Ammon's horn (tissue), 1 donor: ENCODE results near the gene FAM170A.

Source experiments
- DNase-seq: peaks from one replicate; pipeline ENCODE4 v3.0.0-alpha.2; 2016; ENCODE audit warnings: low spot score

The FAM170A gene, protein sequence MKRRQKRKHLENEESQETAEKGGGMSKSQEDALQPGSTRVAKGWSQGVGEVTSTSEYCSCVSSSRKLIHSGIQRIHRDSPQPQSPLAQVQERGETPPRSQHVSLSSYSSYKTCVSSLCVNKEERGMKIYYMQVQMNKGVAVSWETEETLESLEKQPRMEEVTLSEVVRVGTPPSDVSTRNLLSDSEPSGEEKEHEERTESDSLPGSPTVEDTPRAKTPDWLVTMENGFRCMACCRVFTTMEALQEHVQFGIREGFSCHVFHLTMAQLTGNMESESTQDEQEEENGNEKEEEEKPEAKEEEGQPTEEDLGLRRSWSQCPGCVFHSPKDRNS

DNA sequence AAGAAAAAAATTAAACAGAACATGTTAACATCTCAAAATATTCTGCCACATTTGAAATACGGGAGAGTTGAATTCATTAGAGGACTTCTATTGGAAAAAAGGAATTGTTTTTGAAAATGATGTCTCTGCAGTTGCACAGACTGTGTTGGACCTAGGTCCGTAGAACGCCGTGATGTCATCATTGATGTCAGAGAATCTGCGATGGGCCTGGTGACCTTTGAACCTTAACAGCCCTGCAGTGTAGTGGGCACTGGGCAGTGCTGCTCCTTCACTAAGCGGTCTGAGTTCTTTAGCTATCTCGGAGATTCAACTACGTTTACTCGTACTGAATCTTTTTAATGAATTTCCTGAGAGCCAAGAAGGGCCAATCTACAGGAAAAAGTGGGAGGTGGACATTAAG lies at the start of gene FAM170A:
Gene FAM170A, plus strand, starts transcription at position 220 of the 400 bp plus-strand sequence. CDS start 211 bp downstream, outside the sequence.
- no peak for DNase-seq

- DNase-seq, result no peak
These were observed 46.4 kb upstream of the FAM170A start for GRCh38 chr5:119582987-119583386.

DNA sequence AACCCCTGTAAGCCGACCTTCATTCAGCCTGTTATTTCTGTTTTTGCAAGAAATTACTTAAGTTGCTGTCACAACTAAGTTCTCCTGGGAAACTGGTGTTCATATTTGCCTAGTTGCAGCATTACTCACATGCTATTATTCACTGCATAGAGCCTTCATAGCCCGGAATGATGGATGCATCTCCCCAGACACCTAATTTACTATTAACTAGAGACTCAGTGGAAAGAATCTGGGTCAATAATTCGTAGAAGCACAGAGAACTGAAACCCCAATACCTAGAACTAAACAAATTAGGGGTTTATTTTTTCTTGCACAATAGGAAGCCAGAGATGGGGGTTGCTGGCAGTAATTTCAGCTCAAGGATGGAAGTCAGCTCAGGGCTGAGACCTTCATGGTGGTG lies 45.7 kb upstream of the FAM170A start:
- DNase-seq, result no peak

DNA sequence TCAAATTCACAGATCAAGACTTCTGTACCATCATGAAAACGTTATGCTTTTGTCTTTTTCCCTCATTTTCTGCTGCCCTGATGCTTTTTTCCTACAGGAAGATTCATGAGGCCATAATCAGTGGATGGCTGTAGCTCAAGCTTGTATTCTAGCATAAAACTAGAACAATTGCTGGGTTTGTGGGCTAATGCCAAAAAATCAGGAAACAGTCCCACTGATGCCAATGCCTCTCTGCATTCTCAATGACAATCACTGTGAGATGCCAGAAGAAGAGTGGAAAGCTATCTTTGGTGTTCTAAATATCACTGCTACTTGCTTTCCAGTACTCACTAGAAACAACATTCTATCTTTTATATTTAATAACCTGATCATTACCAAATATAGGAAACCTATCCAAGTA lies 33.3 kb upstream of the FAM170A start:
- DNase-seq, result peak; percentile 71

GRCh38 chr5:119597728-119598298 lies 31.5 kb upstream of the FAM170A start:
- no peak for DNase-seq

DNA sequence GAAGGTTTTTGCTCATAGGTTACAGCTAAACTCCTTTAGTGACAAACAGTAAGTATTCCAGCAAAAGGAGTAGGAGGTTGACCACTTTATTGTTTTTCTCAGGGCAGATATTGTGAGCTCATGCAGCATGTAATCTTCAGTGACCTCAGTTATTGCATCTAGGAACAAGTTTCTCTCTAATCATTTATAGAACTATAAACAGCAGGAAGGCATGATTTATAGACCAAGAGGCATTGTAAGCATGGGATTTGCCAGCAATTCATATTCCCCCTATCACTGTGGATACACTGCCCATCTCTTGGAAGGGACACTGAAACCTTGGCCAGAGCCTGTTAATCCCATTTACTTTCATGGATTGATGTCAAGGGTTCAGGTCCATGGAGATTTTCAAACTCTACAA lies 15.4 kb upstream of the FAM170A start:
- DNase-seq, result no peak

GRCh38 chr5:119614838-119615237 lies 14.5 kb upstream of the FAM170A start:
- no peak for DNase-seq

DNA sequence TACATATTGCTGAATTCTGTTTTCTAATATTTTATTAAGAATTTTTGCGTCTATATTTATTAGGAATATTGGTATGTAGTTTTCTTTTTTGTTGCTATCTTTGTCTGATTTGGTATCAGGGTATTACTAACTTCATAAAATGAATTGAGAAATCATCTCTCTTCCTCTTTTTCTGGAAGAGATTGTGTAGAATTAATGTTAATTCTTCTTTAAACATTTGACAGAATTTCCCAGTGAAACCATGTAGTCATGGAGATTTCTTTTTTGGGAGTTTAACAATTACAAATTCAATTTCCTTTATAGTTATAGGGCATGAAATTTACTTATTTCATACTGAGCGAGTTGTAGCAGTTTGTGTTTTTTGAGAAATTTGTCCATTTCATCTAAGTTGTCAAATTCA lies 3.3 kb upstream of the FAM170A start:
- DNase-seq, result no peak

DNA sequence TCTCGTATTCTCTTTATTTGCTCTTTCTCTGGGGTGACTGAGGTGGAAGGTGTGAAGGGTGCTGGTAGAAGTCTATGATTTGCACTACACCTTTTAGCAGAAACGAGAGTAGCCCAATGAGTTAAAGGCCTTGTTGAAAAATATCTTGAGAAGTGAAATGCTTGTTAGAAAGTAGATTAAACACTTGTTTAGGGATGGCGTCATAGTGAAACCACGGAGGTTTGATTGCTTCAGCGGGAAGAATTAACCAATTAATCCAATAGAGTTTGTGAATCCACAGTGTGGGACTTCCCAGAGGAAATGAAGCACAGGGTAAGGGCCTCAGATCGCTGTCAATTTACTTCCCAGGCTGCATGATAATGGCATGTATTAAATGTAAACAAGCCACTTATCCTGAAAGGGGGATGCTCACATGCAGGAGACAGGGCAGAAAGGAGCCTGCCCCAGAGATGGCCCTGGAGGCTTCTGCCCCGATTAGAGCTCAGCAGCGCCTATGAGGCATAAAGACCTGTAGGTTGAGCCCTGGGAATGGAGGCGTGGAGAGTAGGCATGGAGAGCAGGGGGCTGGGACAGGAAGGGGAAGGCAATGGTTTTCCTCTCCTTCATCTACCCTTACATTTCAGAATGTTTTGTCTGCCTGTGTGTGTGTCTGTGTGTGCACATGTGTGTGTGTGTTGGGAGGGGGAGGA lies 1.5 kb downstream of the FAM170A start:
- no peak for DNase-seq

DNA sequence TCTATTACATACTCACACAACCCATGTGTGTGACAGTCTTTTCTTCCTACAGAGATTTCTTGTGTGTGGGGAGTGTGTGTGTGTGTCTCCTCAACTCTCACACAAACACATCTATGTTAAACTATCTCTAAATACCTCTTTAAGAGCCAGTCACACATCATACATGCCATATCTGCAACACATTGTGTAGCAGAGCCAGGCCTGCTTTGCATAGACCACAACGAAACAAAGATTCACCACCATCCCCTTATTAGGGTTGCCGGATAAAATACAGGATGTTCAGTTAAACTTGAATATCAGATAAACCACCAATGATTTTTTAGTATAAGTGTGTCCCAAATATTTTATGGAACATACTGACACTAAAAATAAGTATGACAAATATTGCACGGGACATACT lies 2.3 kb downstream of the FAM170A start:
- DNase-seq, result no peak

GRCh38 chr5:119651486-119651885 lies 22.1 kb downstream of the FAM170A start:
- no peak for DNase-seq

GRCh38 chr5:119655061-119655460 lies 25.7 kb downstream of the FAM170A start:
- no peak for DNase-seq

GRCh38 chr5:119656023-119656422 lies 26.7 kb downstream of the FAM170A start:
- DNase-seq, result no peak

DNA sequence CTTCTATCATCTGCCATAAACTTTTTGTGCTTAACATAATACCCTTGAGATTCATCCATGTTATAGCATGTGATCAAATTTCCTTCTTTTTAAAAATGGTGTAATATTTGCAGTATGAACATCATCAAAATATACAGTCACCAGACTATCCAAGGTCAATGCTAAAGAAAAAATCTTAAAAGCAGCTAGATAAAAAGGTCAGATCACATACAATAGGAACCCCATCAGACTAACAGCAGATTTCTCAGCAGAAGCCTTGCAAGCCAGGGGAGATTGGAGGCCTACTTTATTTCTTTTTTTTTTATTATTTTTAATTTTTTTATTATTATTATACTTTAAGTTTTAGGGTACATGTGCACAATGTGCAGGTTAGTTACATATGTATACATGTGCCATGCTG lies 37.2 kb downstream of the FAM170A start:
- no peak for DNase-seq

GRCh38 chr5:119678351-119679028 lies 49.1 kb downstream of the FAM170A start:
- no peak for DNase-seq

DNA sequence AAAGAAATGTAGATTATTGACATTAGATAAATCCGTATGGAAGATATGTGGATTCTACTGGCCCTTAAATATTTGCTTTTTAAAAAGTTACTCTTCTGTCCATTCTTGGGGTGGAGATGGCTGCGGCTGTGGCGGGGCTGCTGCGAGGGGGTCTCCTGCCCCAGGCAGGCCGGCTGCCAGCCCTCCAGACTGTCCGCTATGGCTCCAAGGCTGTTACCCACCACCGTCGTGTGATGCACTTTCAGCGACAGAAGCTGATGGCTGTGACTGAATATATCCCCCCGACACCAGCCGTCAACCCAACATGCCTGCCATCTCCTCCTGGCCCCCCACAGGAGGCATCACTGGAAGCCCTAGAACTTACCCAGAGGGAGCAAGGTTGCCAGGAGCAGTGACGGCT lies 50.7 kb downstream of the FAM170A start:
- DNase-seq, result no peak

DNA sequence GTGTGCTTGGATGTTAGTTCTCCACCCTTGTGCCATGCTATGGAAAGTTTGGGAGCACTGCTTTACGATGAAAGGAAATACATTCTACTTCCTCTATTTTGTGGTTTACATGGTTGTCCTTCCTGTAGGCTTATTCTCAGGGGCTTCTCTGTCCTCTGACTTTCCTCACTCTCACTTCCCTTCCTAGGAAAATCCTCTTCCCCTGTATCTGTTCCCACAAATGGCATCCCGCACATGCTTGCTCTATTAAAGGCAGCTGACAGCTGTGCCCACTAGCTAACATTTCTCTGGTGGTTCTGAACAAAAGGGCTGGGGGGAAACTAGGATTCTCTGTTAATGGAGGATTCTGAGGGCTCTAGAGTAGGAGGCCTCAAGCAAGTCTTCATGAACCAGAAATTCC lies 52.4 kb downstream of the FAM170A start:
- DNase-seq, result no peak

GRCh38 chr5:119682372-119682771 lies 53.0 kb downstream of the FAM170A start:
- no peak for DNase-seq
